Measurements from ENCODE around the gene CCDC88C. TPM values are rescaled to one million over a fixed set of nuclear protein-coding genes. Genes with fewer than 3 reads are reported as not detected.
A peak's percentile ranks its signal among the peaks of the same experiment; 100 is the strongest.

Gene CCDC88C
- total RNA-seq, 2 experiments from 2014 or later: 269 to 287 TPM

DNA sequence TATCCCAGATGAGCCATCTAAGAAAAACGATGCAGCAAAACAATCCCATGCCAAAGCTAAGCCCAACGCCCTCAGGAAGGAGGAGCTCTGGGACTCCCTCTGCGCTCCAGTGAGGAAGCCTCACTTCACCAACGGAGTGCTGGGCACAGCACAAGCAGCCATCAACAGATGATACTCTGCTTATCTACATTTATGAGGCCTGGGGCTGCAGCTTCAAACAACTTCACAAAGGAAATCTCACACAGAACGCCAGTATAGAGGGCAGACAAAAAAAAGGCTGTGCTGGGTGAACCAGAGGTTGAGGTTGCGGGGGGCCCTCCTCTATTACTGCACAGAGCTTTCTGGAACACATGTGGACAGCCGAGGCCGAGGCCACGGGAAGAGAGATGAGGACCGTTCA lies 138.3 kb downstream of the CCDC88C start:
- H3K4me1 Mint-ChIP-seq (ENCODE audit: low read depth): peaks cover 4% of the 10 kb centered on the region
- Histone ChIP-seq H3K27me3 (ENCODE audit: control insufficient read depth in 1 of 2, insufficient read depth in 2 of 2, low read length in 2 of 2) (no peaks in the 10 kb centered on the region), H3K27ac (ENCODE audit: low read depth in 1 of 2, low read length in 2 of 2) (peak overlapping the region in 1 of 2 donors; percentile 14), H3K9me3 (ENCODE audit: control insufficient read depth in 1 of 2, insufficient read depth in 1 of 2, low read length in 2 of 2) (no peaks in the 10 kb centered on the region), H3K4me3 (ENCODE audit: low read length) (no peak overlapping the region), H3K4me1 (ENCODE audit: insufficient read depth, low read length) (peaks cover 5% of the 10 kb centered on the region), H3K36me3 (ENCODE audit: insufficient read depth, low read length) (peaks cover 97% of the 10 kb centered on the region)
- DNase-seq: no peak
- H3K4me3 Mint-ChIP-seq: no peak overlapping the region
- peaks cover 95% of the 10 kb centered on the region for H3K36me3 Mint-ChIP-seq (ENCODE audit: low read depth)
- TF ChIP-seq, protein P1, sequence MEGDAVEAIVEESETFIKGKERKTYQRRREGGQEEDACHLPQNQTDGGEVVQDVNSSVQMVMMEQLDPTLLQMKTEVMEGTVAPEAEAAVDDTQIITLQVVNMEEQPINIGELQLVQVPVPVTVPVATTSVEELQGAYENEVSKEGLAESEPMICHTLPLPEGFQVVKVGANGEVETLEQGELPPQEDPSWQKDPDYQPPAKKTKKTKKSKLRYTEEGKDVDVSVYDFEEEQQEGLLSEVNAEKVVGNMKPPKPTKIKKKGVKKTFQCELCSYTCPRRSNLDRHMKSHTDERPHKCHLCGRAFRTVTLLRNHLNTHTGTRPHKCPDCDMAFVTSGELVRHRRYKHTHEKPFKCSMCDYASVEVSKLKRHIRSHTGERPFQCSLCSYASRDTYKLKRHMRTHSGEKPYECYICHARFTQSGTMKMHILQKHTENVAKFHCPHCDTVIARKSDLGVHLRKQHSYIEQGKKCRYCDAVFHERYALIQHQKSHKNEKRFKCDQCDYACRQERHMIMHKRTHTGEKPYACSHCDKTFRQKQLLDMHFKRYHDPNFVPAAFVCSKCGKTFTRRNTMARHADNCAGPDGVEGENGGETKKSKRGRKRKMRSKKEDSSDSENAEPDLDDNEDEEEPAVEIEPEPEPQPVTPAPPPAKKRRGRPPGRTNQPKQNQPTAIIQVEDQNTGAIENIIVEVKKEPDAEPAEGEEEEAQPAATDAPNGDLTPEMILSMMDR (IDR thresholded peaks at IDR 0.05): no peak
- no peaks in the 10 kb centered on the region for H3K27me3 Mint-ChIP-seq
- ChIA-PET POLR2A (interaction anchor here (1.0 to 1.3 kb wide), 5 partner anchors 15 to 52 kb away, joined by 3 to 5 read pairs (median 3); partner anchors contain the start of gene GPR68), CTCF (interaction anchor here (1.3 kb wide), 1 partner anchor 102 kb away, joined by 5 read pairs; no protein-coding TSS in a partner anchor)
- ATAC-seq (ENCODE audit: poor library complexity): no peak
- no peaks in the 10 kb centered on the region for H3K9me3 Mint-ChIP-seq
- intact Hi-C loops (cut with DNase I, micrococcal nuclease): no loop called here
- no peak overlapping the region for H3K27ac Mint-ChIP-seq

DNA sequence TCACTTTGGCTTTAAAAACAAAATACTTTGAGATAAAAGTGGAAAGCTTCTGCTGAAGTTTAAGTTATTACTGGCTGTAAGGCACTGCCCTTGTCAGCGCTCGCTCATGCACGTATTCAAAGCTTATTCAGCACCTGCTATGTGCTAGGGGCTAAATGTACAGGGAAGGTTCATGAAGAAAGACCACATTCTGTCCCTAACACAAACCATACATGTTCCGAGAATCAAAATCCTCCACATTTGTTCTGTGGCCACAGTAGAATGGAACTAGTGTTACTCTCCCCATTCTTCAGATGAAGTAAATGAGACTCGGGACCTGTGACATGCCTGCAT lies 139.3 kb downstream of the CCDC88C start:
- H3K4me1 ChIP-seq (ENCODE audit: insufficient read depth, low read length): peaks cover 4% of the 10 kb centered on the region
- DNase-seq: no peak
- Mint-ChIP-seq H3K4me1 (ENCODE audit: low read depth) (peaks cover 4% of the 10 kb centered on the region), H3K27me3 (no peaks in the 10 kb centered on the region), H3K36me3 (ENCODE audit: low read depth) (peaks cover 95% of the 10 kb centered on the region), H3K4me3 (no peak overlapping the region), H3K27ac (peak overlapping the region; percentile 33), H3K9me3 (no peaks in the 10 kb centered on the region)
- ATAC-seq (ENCODE audit: poor library complexity): no peak
- H3K27ac ChIP-seq (ENCODE audit: low read depth in 1 of 2, low read length in 2 of 2): no peak overlapping the region
- POLR2A ChIA-PET: interaction anchor here (0.6 to 1.4 kb wide), 4 partner anchors 14 to 51 kb away, joined by 3 read pairs; no protein-coding TSS in a partner anchor
- CTCF ChIA-PET: interaction anchor here (1.0 to 1.3 kb wide), 2 partner anchors 101 to 105 kb away, joined by 5 read pairs; no protein-coding TSS in a partner anchor
- H3K9me3 ChIP-seq (ENCODE audit: control insufficient read depth in 1 of 2, insufficient read depth in 1 of 2, low read length in 2 of 2): no peaks in the 10 kb centered on the region
- H3K27me3 ChIP-seq (ENCODE audit: control insufficient read depth in 1 of 2, insufficient read depth in 2 of 2, low read length in 2 of 2): no peaks in the 10 kb centered on the region
- H3K4me3 ChIP-seq (ENCODE audit: low read length): no peak overlapping the region
- peaks cover 97% of the 10 kb centered on the region for H3K36me3 ChIP-seq (ENCODE audit: insufficient read depth, low read length)
- intact Hi-C loops (cut with DNase I, micrococcal nuclease): no loop called here
- TF ChIP-seq, protein P1 (IDR thresholded peaks at IDR 0.05): no peak

DNA sequence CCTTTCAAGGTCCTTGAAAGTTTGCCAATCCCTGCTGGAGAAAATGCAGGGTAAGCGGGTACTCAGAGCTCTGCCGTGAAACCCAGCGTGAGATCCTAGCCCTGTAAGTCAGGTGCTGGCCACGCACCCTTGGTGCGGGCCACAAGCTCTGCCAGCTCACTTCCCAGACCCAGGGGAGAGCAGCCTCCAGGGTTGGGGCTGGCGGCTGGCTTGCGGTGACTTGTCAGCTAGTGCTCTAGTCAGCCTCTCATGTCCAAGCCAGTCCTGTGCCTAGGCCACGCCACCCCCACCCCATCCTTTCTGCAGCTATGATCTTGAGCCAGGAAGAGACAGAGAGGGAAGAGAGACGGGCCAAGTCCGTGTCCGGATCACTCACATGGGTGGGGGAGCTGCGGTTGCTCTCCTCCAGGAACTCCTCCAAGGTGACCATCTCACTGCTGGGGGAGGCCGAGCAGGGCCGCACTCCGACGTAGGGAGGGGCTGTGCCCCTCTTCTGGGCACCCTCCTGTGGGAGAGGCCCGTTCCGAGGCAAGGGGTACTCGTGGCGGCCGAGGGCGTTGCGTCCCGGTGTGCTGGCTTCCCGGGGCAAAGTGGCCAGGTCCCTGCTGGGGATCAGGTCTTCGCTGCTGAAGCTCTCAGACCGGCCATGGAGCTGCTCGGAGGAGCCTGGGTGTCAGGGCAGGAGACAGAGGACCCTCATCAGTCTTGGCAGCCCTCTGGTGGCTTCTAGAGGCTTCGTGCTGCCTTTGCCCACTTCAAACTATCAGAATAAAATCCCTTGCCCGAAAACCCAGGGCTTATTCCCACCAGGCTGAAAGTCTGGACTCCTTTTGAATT lies 139.9 kb downstream of the CCDC88C start:
- intact Hi-C loops (cut with DNase I, micrococcal nuclease): no loop called here
- H3K27ac ChIP-seq (ENCODE audit: low read depth in 1 of 2, low read length in 2 of 2): no peak overlapping the region
- H3K4me1 ChIP-seq (ENCODE audit: insufficient read depth, low read length): no peaks in the 10 kb centered on the region
- peaks cover 4% of the 10 kb centered on the region for H3K4me1 Mint-ChIP-seq (ENCODE audit: low read depth)
- H3K9me3 ChIP-seq (ENCODE audit: control insufficient read depth in 1 of 2, insufficient read depth in 1 of 2, low read length in 2 of 2): no peaks in the 10 kb centered on the region
- H3K27me3 ChIP-seq (ENCODE audit: control insufficient read depth in 1 of 2, insufficient read depth in 2 of 2, low read length in 2 of 2): no peaks in the 10 kb centered on the region
- H3K36me3 ChIP-seq (ENCODE audit: insufficient read depth, low read length): peaks cover 97% of the 10 kb centered on the region
- no peaks in the 10 kb centered on the region for H3K27me3 Mint-ChIP-seq
- TF ChIP-seq, protein P1 (IDR thresholded peaks at IDR 0.05): no peak
- H3K4me3 Mint-ChIP-seq: no peak overlapping the region
- POLR2A ChIA-PET: interaction anchor here (0.6 to 1.4 kb wide), 4 partner anchors 14 to 104 kb away, joined by 3 read pairs; no protein-coding TSS in a partner anchor
- no peak overlapping the region for H3K4me3 ChIP-seq (ENCODE audit: low read length)
- H3K36me3 Mint-ChIP-seq (ENCODE audit: low read depth): peaks cover 92% of the 10 kb centered on the region
- DNase-seq (no peak), ATAC-seq (ENCODE audit: poor library complexity) (no peak)
- no peak overlapping the region for H3K27ac Mint-ChIP-seq
- no peaks in the 10 kb centered on the region for H3K9me3 Mint-ChIP-seq
- CTCF ChIA-PET: interaction anchor here (1.0 to 1.5 kb wide), 2 partner anchors 101 to 104 kb away, joined by 5 to 7 read pairs; no protein-coding TSS in a partner anchor
